Erythroblast (primary cell): ENCODE results near the gene ALPK3.
"Not testable (repeated sequence)": the region's sequence is repeated elsewhere in the genome, so short reads cannot be mapped to it uniquely, and the experiment has no call there.

Experiments used
- DNase-seq, 2 experiments: peaks; one replicate each; lab custom pipeline; 2025; lab: John Stamatoyannopoulos, UW
- GATA1 ChIP-seq: IDR thresholded peaks from 2 replicates; pipeline ENCODE4 v1.6.1; 2011; ENCODE audit warnings: low read depth, mild to moderate bottlenecking, control low read depth, low read length, moderate library complexity
- POLR2A ChIP-seq: IDR thresholded peaks from 2 replicates; pipeline ENCODE4 v1.6.1; 2011; ENCODE audit warnings: mild to moderate bottlenecking, low read length

Gene ALPK3

DNA sequence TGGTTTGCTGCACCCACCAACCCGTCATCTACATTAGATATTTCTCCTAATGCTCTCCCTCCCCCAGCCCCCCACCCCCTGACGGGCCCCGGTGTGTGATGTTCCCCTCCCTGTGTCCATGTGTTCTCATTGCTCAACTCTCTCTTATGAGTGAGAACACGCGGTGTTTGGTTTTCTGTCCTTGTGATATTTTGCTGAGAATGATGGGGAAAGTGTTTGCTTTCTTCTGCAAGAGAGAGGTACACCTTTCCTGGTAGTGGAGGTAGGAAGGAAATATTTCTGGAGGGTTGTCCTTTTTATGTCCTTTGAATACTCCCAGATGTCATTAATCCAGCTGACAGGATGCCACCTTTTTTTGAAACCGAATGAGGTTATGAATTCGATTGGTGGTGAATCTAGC lies 56.8 kb downstream of the ALPK3 start:
- TF ChIP-seq GATA1 (no peak), POLR2A (no peak)
- DNase-seq = no peak

GRCh38 chr15:84874981-84875699 lies 58.0 kb downstream of the ALPK3 start:
- DNase-seq = no peak
- no peak for TF ChIP-seq GATA1
- TF ChIP-seq POLR2A = no peak

GRCh38 chr15:84876269-84876668 lies 59.1 kb downstream of the ALPK3 start:
- TF ChIP-seq GATA1 (no peak), POLR2A (no peak)
- DNase-seq = no peak

DNA sequence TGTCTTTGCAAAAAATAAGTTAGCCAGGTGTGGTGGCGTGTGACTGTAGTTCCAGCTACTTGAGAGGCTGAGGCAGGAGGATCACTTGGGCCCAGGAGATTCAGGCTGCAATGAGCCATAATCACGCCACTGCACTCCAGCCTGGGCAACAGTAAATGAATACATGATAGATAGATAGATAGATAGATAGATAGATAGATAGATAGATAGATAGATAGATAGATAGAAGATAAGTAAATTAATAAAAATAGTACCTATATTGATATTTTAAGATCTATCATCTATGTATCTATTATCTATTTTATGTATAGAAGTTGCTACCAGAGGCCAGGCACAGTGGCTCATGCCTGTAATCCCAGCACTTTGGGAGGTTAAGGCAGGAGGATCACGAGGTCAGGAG lies 60.5 kb downstream of the ALPK3 start:
- not testable (repeated sequence) for DNase-seq

DNA sequence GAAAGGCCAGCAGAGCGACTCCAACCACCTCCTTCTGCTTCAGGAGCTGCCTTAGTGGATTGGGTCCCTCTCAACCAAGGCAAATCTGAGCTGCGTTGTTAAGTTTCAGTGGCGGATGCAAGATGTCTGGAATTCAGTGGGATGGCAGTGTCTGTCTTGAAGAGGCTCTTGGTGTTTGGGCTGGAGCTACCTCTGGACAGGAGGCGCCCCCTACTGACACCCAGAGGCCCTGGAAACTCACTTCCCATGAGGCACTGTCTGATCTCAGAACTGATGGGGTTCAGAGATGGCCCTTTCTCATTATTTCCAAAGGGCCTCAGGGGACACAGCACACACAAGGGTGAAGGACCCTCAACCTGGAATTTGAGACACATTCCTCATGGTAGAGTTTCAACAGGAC lies 61.3 kb downstream of the ALPK3 start:
- peak; percentile 60 to 74 for DNase-seq
- no peak for TF ChIP-seq POLR2A
- TF ChIP-seq GATA1 = no peak

DNA sequence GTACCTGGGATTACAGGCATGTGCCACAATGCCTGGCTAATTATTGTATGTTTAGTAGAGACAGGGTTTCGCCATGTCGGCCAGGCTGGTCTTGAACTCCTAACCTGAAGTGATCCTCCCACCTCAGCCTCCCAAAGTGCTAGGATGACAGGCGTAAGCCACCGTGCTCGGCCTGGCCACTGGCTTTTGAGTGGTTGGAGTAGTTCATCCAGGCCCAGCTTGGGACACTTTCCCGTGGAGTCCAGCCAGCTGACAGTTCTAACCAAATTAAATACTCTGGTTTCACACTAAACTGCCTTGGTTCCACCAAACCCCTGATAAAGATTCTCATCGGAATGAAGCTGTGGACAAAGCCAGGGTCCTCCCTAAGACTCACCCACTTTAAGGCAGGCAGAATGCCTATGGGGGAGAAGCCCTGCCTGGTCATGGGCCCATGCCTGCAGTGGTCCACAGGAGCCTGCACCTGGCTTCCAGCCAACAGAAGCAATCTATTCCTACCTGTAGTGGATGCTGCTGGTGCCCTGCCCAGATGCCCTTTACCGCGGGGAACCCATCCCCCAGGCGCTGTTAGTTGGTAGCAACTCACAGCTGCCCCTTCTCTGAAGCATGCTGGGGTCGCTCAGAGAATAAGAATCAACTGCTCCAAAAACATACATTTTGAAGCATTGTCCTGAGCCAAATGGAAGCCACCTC lies 62.1 kb downstream of the ALPK3 start:
- TF ChIP-seq POLR2A = no peak
- TF ChIP-seq GATA1 = no peak

DNA sequence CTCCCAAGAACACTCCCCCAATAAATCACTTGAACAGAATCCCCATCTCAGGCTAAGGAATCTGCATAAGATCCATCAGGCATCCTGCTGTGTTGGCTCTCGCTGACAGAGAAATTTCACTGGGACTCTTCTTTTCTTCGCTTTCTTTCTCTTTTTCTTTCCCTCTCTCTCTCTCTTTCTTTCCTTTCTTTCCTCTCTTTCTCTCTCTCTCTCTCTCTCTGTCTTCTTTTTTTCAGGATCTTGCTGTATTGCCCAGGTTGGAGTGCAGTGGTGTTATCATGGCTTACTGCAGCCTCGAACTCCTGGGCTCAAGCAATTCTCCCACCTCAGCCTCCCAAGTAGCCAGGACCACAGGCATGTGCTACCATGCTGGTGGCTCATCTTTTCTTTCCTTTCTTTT lies 62.9 kb downstream of the ALPK3 start:
- DNase-seq = no peak
- TF ChIP-seq GATA1 = no peak
- TF ChIP-seq POLR2A = no peak

More for the DNA sequence above, 62.1 kb downstream of the ALPK3 start:
- no peak for DNase-seq

DNA sequence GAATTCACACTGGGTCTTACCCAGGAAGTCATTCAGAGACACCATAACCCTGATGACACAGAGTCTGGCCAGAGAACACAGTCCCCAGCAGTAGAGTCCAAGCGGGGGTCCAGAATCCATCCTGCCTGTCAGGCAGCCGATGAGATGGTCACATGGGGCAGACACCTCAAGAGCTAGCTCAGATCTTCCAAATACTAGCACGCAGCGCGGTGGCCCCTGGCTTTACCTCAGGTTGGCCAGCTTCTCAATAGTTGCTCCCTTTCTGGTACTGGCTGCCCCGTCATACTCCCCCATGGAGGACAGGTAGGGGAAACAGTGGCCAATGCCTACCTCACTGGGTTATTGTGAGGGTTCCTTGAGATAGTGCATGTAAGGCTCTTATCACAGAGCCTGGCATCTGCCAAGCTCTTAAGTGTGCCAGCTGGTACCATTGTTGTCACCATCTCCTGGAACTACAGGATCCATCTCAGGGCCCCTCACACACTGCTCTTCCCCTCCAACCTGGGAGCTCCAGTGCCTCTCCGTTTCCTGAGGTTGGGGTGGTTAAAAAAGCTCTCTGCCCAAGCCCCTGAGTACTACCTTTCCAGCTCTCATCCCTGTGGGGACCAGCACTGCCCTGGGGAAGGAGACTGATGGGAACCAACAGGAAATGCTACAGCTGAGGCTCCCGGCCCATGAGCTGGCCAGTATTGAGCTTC lies 63.8 kb downstream of the ALPK3 start:
- DNase-seq = no peak
- TF ChIP-seq GATA1 = no peak
- no peak for TF ChIP-seq POLR2A

- TF ChIP-seq GATA1 (no peak), POLR2A (no peak)
- DNase-seq = no peak
These were observed 64.3 kb downstream of the ALPK3 start for GRCh38 chr15:84881520-84881830.

- DNase-seq = no peak
- TF ChIP-seq GATA1 (no peak), POLR2A (no peak)
These were observed 66.3 kb downstream of the ALPK3 start for GRCh38 chr15:84883466-84883865.

- no peak for DNase-seq
These were observed 67.0 kb downstream of the ALPK3 start, which contains the start of gene SLC28A1 for GRCh38 chr15:84883916-84884781. TSS of gene SLC28A1 (plus strand) at chr15:84884662. CDS start at chr15:84887761, 3,099 bp downstream.

GRCh38 chr15:84885801-84886200 lies 68.6 kb downstream of the ALPK3 start:
- TF ChIP-seq GATA1 (no peak), POLR2A (no peak)
- no peak for DNase-seq

More at GRCh38 chr15:84883916-84884781, 67.0 kb downstream of the ALPK3 start, which contains the start of gene SLC28A1:
- no peak for TF ChIP-seq GATA1
- no peak for TF ChIP-seq POLR2A

- no peak for DNase-seq
- TF ChIP-seq GATA1 = no peak
These were observed 69.2 kb downstream of the ALPK3 start for GRCh38 chr15:84886211-84886983.

- DNase-seq = no peak
- no peak for TF ChIP-seq POLR2A
- TF ChIP-seq GATA1 = no peak
These were observed 69.8 kb downstream of the ALPK3 start for GRCh38 chr15:84886984-84887299.
